Type B pancreatic cell (in vitro differentiated cells): ENCODE data around the gene CEP164. TPM values are rescaled to one million over a fixed set of nuclear protein-coding genes. Genes with fewer than 3 reads are reported as not detected.

Experiments used
- DNase-seq: peaks from one replicate; pipeline ENCODE4 v3.0.0; 2021; ENCODE audit warnings: mixed read lengths; ENCODE audit not compliant: unreplicated experiment; ENCODE audit errors: extremely low spot score
- H3K27ac Mint-ChIP-seq: 2 replicates; pipeline ENCODE4 v1.8.0; 2021; ENCODE audit warnings: mild to moderate bottlenecking, mixed read lengths
- H3K27me3 Mint-ChIP-seq: 2 replicates; pipeline ENCODE4 v1.8.0; 2021; ENCODE audit warnings: mixed read lengths
- H3K36me3 Mint-ChIP-seq: 2 replicates; pipeline ENCODE4 v1.8.0; 2021; ENCODE audit warnings: mixed read lengths
- H3K4me1 Mint-ChIP-seq: one replicate; pipeline ENCODE4 v1.8.0; 2021; ENCODE audit warnings: mixed read lengths; ENCODE audit not compliant: unreplicated experiment
- H3K4me3 Mint-ChIP-seq: 2 replicates; pipeline ENCODE4 v1.8.0; 2021; ENCODE audit warnings: mild to moderate bottlenecking, mixed read lengths
- H3K9me3 Mint-ChIP-seq: 2 replicates; pipeline ENCODE4 v1.8.0; 2021; ENCODE audit warnings: mixed read lengths
- total RNA-seq: library from RNA; stranded (reverse); gene quantifications from 2 replicates; pipeline ENCODE4 v1.2.1, GENCODE V29; 2021; ENCODE audit warnings: low replicate concordance
- TF ChIP-seq, protein P1 (sequence below): fragments of 200-600 bp; sonication (generic); conservative IDR thresholded peaks from 2 replicates; pipeline ENCODE4 v1.5.0; 2021; ENCODE audit warnings: antibody characterized with exemption, mild to moderate bottlenecking

Gene CEP164
- total RNA-seq, 1 donor from 2014 or later: 42.1 TPM

DNA sequence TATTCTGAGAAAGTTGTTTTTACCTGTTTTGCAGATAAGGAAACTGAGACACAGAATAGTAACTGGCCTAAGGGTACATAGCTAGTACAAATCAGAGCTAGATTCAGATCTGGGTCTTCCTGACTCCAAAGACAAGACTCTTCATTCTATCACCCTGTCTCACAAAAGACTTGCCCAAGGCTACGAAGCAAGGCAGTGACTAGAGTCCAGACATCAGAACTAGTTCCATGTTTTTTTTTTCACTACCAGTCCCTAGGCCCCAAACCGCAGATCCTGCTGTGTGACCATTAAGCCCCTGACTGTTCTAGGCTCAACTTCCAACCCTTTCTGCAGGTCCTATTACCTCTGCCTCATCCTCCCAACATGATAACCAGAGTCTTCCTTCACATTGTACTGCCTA, 35.0 kb upstream of the CEP164 start:
- H3K27ac Mint-ChIP-seq: no peak overlapping the region
- peaks cover 32% of the 10 kb centered on the region for H3K36me3 Mint-ChIP-seq
- DNase-seq: no peak
- H3K9me3 Mint-ChIP-seq: no peaks in the 10 kb centered on the region
- no peaks in the 10 kb centered on the region for H3K27me3 Mint-ChIP-seq
- H3K4me3 Mint-ChIP-seq: no peak overlapping the region
- TF ChIP-seq, protein P1, sequence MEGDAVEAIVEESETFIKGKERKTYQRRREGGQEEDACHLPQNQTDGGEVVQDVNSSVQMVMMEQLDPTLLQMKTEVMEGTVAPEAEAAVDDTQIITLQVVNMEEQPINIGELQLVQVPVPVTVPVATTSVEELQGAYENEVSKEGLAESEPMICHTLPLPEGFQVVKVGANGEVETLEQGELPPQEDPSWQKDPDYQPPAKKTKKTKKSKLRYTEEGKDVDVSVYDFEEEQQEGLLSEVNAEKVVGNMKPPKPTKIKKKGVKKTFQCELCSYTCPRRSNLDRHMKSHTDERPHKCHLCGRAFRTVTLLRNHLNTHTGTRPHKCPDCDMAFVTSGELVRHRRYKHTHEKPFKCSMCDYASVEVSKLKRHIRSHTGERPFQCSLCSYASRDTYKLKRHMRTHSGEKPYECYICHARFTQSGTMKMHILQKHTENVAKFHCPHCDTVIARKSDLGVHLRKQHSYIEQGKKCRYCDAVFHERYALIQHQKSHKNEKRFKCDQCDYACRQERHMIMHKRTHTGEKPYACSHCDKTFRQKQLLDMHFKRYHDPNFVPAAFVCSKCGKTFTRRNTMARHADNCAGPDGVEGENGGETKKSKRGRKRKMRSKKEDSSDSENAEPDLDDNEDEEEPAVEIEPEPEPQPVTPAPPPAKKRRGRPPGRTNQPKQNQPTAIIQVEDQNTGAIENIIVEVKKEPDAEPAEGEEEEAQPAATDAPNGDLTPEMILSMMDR: no peak
- no peaks in the 10 kb centered on the region for H3K4me1 Mint-ChIP-seq

DNA sequence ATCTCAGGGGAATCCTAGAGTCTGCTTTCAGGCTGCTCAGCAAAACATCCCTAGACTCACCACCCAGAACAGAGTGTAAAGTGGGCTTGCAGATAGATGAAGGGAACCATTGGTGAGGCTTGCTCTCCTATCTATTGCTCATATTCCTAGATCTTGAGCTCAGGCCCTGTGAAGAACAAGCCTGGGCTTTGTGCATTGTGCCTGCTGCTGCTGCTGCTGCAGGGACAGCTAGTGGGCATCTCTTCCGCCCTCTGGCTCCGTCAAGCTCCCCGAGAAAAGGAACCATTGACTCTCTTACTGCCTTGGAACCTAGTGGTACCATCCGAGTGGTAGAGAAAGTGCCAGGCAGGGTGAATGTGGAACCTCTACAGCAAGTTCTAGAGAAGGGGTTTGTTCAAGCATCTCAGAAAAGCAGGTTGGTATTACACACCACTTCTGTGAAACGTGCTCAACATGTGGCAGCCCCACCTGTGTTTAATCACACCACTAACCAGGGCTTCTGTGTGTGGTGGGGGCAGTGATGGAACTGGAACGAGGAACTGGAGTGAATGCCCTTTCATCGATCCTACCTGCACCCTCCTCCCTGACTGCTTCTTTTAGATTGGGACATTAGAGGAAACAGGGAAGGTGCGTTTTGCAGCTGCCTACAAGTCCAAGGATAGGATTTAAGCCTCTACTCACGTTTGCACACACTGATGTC, 32.1 kb upstream of the CEP164 start:
- H3K36me3 Mint-ChIP-seq: peaks cover 22% of the 10 kb centered on the region
- H3K4me1 Mint-ChIP-seq: peaks cover 16% of the 10 kb centered on the region

DNA sequence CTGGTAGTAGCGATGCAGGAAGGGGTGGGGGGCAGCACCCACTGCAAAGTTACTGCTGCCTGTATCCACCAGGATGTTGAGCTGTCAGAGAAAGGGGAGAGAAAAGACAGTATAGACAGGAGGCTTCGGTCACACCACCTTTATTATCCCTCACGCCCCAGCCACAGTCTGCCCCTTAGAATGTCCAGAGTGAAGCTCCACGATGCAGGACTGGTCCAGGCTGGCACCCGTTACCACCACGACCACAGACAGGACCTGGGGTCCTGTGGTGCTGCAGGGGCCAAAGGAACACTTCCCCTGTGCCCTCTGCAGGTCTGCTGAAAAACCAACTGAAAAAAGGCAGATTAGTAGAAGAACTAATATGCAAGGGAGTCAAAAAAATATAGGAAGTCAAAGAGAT, 30.8 kb upstream of the CEP164 start:
- peak overlapping the region; percentile 35 for H3K27ac Mint-ChIP-seq
- no peak for DNase-seq
- TF ChIP-seq, protein P1: no peak
- H3K4me3 Mint-ChIP-seq: no peak overlapping the region
- H3K27me3 Mint-ChIP-seq: no peaks in the 10 kb centered on the region
- peaks cover 13% of the 10 kb centered on the region for H3K36me3 Mint-ChIP-seq
- no peaks in the 10 kb centered on the region for H3K9me3 Mint-ChIP-seq
- H3K4me1 Mint-ChIP-seq: peaks cover 22% of the 10 kb centered on the region

More for the DNA sequence above, 32.1 kb upstream of the CEP164 start:
- TF ChIP-seq, protein P1: no peak
- no peak overlapping the region for H3K27ac Mint-ChIP-seq
- DNase-seq: no peak
- H3K9me3 Mint-ChIP-seq: no peaks in the 10 kb centered on the region
- no peak overlapping the region for H3K4me3 Mint-ChIP-seq
- no peaks in the 10 kb centered on the region for H3K27me3 Mint-ChIP-seq

DNA sequence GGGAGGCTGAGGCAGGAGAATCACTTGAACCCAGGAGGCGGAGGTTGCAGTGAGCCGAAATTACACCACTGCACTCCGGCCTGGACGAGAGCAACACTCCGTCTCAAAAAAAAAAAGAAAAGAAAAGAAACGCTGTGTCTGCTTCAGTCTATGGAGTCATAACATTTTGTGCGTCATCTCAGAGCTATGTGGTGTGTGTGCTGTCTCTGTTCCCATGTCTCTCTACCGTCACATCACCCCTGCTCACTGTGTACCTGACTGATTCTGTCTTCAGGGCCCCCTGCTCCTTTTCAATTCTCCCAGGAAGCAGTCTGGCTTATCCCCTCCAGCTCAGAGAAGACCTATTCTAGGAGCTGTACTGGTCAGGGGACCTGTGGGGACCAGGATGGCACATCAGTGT, 29.5 kb upstream of the CEP164 start:
- peaks cover 22% of the 10 kb centered on the region for H3K4me1 Mint-ChIP-seq
- H3K9me3 Mint-ChIP-seq: no peaks in the 10 kb centered on the region
- H3K27me3 Mint-ChIP-seq: no peaks in the 10 kb centered on the region
- H3K36me3 Mint-ChIP-seq: peaks cover 7% of the 10 kb centered on the region
- H3K4me3 Mint-ChIP-seq: no peak overlapping the region
- TF ChIP-seq, protein P1: no peak
- DNase-seq: no peak
- no peak overlapping the region for H3K27ac Mint-ChIP-seq

DNA sequence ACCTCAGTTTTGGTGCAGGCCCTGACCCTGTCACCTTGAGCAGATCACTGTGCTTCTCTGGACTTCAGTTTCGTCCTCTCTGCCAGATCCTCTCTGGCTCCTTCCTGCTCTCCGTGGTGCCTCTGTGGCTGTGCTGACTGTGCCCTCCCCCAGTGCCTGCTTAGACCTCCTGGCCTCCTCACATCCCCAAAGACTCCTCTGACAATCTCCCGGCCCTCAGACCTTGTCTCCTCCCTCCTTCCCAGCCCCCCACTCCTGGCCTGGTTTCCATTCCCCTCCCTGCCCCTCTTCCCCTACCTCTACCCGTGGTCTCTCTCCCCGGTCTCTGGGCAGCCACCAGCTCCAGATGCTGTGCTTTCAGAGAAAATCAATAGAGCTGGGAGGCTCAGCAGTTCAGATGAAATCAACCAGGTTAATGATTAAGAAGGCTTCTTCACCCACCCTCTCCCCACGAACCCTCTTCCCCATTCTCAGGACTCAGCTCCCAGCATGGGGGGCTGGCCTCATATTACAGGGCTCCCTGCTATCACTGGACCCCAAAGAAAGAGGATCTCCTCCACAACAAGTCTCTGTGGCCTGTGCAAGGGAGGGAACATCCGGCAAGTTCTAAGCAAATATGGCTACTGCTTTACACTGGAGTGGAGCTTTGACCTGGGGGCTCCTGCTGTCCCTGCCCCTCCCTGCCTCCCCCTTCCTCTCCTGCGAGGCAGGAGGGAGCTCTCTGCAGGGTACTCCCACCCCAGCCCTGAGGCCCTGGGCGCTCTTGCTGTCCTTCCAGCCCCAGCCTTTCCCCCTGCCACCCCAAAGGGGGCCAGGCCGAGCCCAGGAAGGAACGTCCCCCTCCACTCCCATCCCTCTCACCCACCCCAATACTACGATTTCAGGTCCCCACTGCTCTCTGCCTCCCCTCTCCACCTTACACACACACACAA, 28.0 kb upstream of the CEP164 start:
- DNase-seq: no peak
- peak overlapping the region; percentile 77 for H3K4me3 Mint-ChIP-seq

More for the DNA sequence above, 28.0 kb upstream of the CEP164 start:
- no peaks in the 10 kb centered on the region for H3K9me3 Mint-ChIP-seq
- TF ChIP-seq, protein P1: no peak
- no peaks in the 10 kb centered on the region for H3K27me3 Mint-ChIP-seq
- H3K27ac Mint-ChIP-seq: peak overlapping the region; percentile 78
- peaks cover 7% of the 10 kb centered on the region for H3K36me3 Mint-ChIP-seq
- H3K4me1 Mint-ChIP-seq: peaks cover 26% of the 10 kb centered on the region
